Islet precursor cell (in vitro differentiated cells): Measurements from ENCODE around the gene GRAMD2B.
"Not testable (repeated sequence)": the region's sequence is repeated elsewhere in the genome, so short reads cannot be mapped to it uniquely, and the experiment has no call there.

Experiments used
- DNase-seq: peaks from one replicate; pipeline ENCODE4 v3.0.0-alpha.2; 2018

GRAMD2B gene

GRCh38 chr5:126452477-126452876, 29.3 kb downstream of the GRAMD2B start:
- DNase-seq = no peak

DNA sequence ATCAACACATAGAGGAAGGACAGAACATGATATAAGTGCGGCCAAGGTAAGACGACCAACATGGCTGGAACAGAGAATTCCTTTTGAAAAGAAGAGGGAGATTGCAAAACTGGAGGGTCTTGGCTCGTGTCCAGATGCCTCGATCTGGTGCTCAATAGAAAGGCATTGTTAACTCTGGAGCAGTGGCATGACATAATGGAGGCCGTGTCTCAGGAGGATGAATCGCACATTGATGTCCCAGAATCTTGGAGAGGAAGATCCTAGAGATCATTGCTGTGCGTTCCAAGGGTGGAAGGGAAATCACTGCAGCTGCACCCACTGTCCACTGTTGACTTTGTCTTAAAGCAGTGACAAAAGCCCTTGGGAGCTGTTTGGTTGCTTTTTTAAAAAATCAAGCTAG, 30.9 kb downstream of the GRAMD2B start:
- DNase-seq = no peak

GRCh38 chr5:126454535-126454934, 31.3 kb downstream of the GRAMD2B start:
- no peak for DNase-seq

DNA sequence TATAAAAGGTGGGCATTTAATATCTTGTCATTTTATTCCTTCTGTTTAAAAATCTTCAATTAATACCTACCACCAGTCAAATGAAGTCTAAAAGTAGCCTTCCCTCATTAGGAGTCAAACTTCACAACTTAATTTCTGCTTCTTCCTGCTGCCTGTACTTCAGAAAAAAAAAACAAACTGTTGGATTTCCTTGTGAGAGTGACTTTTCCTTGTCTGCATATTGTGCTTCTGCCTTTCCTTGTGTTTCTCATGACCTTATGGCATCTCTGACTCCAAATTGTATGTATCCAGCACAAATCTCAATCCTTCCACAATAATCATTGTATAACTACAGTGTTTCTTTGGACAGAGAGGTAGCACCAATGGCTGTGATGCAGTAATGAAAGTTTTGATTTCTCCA, 32.1 kb downstream of the GRAMD2B start:
- no peak for DNase-seq

DNA sequence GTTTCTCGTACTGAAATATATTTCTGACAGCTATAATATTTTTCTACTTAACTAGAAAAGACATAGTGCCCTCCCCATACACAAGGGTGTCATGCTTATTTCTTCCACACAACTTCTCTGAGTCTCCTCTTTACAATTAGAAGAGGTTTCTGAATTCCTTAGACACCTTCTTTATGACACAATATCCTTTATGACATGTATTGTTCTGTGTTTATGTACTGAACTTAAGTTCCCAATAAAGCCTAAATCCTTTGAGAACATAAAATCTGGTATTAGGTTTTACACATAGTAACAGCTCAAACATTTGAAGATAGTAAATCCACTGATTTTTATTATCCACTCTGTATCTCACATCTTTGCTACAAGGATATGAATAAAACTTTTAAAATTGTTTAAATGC, 32.5 kb downstream of the GRAMD2B start:
- DNase-seq = no peak

DNA sequence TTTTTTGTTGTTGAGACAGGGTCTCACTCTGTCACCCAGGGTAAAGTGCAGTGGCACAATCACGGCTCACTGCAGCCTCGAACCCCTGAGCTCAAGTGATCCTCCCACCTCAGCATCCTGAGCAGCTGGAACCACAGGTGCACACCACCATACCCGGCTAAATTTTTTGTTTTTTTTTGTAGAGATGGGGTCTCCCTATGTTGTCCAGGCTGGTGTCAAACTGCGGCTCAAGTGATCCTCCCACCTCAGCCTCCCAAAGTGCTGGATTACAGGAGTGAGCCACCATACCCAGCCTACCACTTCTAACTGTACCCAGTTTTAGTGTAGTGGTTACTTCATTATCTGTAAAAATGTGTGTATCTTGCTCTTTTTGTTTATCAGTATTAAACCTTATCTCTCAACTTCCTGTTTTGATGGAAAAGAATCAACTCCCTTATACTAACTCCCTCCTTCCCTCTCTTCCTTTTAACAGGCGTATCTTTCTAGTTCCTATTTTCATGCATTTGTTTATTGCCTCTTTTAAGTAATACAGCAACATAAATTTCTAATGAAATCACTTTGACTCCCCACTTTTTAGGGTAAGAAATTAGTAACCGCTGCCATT, 33.1 kb downstream of the GRAMD2B start:
- no peak for DNase-seq

DNA sequence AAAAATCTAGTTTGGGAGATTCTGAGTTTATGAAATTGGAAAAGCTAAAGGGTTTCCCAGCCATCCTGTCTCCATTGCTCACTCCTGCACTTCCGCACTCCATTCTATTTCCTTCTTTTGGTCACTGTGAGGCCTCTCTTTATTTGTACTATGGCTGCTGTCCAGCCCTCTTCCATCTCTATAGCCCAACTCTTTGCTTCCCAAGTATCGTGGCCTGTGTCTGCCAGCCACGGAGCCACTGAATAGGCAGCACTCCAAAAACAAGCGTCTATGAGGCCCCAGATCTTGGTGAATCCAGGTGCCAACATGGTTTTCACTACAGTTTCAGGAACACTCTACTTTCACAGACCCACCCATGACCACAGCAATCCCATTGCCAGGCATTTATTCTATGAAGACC, 37.2 kb downstream of the GRAMD2B start:
- no peak for DNase-seq

GRCh38 chr5:126460977-126461376, 37.8 kb downstream of the GRAMD2B start:
- DNase-seq = no peak

- no peak for DNase-seq
These were observed 38.6 kb downstream of the GRAMD2B start for GRCh38 chr5:126461838-126462237.

DNA sequence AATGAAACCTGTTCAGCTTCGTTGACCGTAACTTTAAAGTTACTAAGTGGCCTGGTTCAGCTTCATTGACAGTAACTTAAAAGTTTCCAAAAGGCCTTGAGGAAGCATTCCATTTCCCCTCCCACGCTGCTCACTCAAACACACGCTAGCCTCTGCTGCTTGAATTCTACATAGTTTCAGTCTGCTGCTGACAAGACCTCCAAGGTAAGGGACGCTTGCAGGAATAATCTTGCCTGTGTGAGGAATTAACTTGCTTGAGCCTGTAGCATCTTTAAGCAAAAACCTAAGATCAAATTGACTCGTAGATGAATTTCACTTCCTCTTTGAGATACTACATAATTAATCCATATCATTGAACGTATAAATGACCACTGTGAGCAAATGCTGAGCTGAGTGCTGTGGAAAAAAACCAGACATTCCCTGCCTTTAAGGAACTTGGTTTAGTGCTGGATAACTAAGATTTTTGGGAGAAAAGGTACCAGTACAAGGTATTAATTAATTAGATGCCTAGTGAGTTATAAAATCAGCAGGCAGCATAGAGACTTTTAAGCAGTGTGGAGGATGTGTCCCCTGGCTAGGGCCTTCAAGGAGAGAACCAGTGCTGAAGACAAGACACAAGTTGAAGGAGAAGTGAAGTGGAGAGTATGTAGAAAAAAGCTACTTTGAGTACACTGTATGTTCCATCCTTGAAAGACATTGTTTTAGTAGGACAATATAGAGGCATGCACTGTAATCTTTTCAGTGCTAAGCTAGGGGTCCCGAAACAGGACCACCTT, 39.2 kb downstream of the GRAMD2B start:
- no peak for DNase-seq

DNA sequence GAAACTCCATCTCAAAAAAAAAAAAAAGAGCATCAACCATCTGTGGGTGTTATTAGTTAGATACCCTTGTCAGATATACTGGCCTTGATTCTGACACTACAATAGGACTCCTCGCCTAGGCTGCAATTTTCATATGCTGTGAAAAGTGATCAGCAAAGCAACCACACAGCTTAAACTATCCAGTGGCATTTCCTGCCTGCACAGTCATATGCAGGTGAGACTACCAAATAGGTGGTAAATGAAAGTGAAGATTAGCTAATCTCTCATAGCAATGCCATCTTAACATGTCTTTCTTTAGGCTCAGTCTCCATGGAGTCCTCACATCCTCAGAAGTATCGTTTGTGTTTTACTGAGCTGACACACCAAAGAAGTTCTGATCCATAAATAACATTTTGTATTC, 40.8 kb downstream of the GRAMD2B start:
- DNase-seq = no peak

GRCh38 chr5:126464959-126465358, 41.8 kb downstream of the GRAMD2B start:
- DNase-seq = no peak

DNA sequence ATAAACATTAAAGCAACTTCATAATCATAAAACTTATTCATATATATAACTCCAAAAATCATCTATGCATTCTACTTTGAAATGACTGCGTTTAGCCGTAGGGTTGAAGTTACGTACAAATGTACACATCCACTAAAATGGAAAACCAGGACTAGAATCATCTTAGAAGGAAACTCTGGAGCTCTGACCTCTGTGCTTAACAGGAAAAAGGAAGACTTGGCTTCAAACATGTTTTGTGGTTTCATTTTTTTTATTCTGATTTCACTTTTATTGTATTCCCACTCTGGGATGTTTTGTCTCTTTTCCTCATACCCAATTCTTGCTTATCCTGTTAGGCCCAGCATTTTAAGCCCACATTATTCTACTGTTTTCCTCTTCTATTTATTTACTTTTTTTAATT, 44.9 kb downstream of the GRAMD2B start:
- DNase-seq = no peak

GRCh38 chr5:126469536-126470316, 46.5 kb downstream of the GRAMD2B start:
- no peak for DNase-seq

GRCh38 chr5:126470529-126470928, 47.3 kb downstream of the GRAMD2B start:
- DNase-seq = not testable (repeated sequence)

DNA sequence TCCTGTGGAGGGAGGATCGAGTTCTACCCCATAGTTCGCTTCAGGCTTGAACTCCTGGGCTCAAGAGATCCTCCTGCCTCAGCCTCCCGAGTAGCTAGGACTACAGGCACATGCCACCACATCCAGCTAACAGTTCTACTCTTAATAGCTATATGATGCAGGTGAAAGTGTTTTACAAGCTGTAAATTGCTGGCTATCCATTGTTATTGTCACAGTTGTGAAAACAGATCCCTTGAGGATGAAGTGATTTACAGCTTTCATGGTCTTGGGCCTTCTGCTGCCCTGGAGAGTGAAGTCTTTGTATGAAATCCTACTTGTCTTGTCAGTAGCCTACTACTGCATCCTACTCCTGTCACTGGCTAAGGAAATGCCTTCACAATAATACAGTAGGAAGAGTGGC, 48.0 kb downstream of the GRAMD2B start:
- DNase-seq = no peak

GRCh38 chr5:126471875-126472537, 48.8 kb downstream of the GRAMD2B start:
- DNase-seq = no peak

DNA sequence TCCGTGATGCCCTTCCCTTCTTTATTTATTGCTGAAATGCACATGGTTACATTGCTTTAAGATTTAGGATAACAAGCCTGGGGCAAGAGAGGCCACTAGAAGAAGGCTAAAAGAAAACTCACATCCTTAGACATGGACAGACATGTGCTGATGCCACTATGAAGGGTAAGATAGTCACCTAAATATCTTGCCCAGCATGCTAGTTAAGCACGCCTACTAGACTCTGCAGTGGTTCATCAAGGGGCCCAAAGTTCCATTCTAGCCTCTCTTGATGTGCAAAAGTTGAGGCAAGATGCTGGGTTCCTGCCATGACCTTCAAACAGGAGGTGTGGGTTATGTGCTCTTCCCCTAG, 49.3 kb downstream of the GRAMD2B start:
- DNase-seq = no peak

DNA sequence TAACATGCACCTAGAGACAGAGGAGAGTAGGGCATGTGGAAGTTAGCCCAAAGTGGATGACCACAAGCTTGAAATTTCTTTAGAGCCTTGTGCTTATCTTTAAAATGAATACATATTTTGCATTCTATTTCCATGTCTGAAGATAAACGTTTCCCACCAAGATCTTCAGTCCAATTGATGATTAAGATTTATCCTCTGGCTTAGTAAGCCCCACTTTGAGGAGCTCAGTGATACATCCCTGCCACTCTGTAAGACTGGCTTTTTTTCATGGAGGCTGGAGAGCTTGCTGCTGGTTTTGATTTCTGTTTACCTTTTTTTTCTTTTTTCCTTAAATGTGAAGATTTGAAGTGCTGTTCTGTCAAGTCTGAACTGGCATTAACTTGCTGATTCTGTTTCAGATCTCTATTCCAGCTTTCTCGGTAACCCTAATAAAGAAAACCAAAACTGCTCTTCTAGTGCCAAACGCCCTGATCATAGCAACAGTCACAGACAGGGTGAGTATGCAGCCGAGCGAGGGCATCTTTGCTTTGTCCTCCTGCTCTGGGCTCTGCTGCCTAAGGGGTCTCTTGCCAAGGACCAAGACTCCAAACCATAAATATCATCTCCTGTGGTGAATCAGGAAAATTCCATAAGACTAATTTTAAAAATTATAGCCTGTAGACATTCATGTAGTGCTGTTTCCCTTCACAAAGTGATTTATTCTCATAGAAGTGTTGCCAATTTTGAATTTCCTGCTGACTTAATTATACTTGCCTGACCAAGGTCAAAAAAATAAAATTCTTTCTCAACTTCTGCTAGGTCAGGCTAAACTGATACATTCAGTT, 54.3 kb downstream of the GRAMD2B start:
- DNase-seq = no peak

DNA sequence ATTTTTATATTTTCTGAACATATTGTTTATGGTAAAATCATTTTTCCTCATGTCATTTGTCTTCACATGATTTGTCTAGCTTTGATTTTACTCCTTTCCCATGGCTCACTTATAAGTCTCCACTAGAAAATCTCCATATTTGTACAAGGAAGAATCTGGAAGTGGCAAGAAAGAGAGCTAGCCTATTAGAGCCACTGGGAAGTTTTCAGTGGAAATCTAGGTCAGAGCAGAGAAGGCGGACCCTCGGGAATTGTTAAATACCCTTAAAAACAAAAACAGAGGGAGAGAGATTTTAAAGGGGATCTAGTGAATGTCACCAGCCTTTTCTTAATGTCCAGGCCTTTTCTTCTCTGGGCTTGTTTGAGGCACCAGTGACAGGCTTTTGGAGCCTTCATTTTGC, 56.6 kb downstream of the GRAMD2B start:
- DNase-seq = no peak

GRCh38 chr5:126480824-126481223, 57.6 kb downstream of the GRAMD2B start:
- DNase-seq = no peak

- no peak for DNase-seq
These were observed 58.0 kb downstream of the GRAMD2B start for GRCh38 chr5:126481243-126481642.

DNA sequence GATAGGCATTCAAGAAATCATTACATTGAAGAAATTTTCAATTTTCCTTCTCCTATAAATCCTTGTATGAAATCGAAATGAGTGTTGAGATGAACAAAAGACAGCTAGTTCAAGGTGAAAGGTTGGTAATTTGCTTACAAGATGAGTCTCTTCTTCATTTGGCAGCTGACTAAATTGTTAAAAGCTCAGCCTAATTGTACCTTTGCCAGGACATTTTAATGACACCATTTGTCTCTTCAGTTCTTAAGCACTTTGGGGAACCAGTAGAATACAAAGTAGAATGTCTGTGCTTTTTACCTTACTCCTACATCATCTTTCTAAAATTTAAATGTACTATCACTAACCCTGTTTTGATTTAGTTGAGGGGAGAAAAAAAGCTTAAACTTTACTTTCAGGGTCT, 59.4 kb downstream of the GRAMD2B start:
- DNase-seq = no peak
